IPS-18c (cell line): ENCODE results near the gene DYRK1A.
"Not testable (repeated sequence)": the region's sequence is repeated elsewhere in the genome, so short reads cannot be mapped to it uniquely, and the experiment has no call there.

Experiments
- H3K4me3 ChIP-seq: 2 replicates; pipeline ENCODE4 v1.7.0; 2013; ENCODE audit warnings: low read depth, mild to moderate bottlenecking, low read length, moderate library complexity; ENCODE audit not compliant: insufficient read depth
- H3K9me3 ChIP-seq: one replicate; pipeline ENCODE4 v1.6.1; 2013; ENCODE audit warnings: mild to moderate bottlenecking, low read length, moderate library complexity; ENCODE audit not compliant: control insufficient read depth, insufficient read depth

The DYRK1A gene

GRCh38 chr21:37366482-37367316, at the start of gene DYRK1A:
TSS of gene DYRK1A (plus strand) at chr21:37366773. CDS start at chr21:37420375, 53,602 bp downstream.
- H3K9me3 ChIP-seq, result no peaks in the 10 kb centered on the region

GRCh38 chr21:37319551-37319950, 47.0 kb upstream of the DYRK1A start:
- no peak overlapping the region for H3K4me3 ChIP-seq
- no peaks in the 10 kb centered on the region for H3K9me3 ChIP-seq

More at GRCh38 chr21:37366482-37367316, at the start of gene DYRK1A:
- peak within 1 kb of the TSS; percentile 75 for H3K4me3 ChIP-seq

GRCh38 chr21:37322084-37322483, 44.5 kb upstream of the DYRK1A start:
- Histone ChIP-seq H3K4me3 (no peak overlapping the region), H3K9me3 (no peaks in the 10 kb centered on the region)

GRCh38 chr21:37324558-37324957, 42.0 kb upstream of the DYRK1A start:
- Histone ChIP-seq H3K9me3 (no peaks in the 10 kb centered on the region), H3K4me3 (no peak overlapping the region)

- H3K4me3 ChIP-seq, H3K9me3 ChIP-seq: not testable (repeated sequence)
These were observed 38.4 kb upstream of the DYRK1A start for GRCh38 chr21:37328147-37328546.

GRCh38 chr21:37331411-37331810, 35.2 kb upstream of the DYRK1A start:
- Histone ChIP-seq H3K9me3 (no peaks in the 10 kb centered on the region), H3K4me3 (no peak overlapping the region)

- H3K9me3 ChIP-seq, result no peaks in the 10 kb centered on the region
- H3K4me3 ChIP-seq, result no peak overlapping the region
These were observed 31.5 kb upstream of the DYRK1A start for GRCh38 chr21:37335053-37335452.

- Histone ChIP-seq H3K9me3 (no peaks in the 10 kb centered on the region), H3K4me3 (no peak overlapping the region)
These were observed 29.4 kb upstream of the DYRK1A start for GRCh38 chr21:37337179-37337578.

GRCh38 chr21:37337831-37338230, 28.7 kb upstream of the DYRK1A start:
- H3K4me3 ChIP-seq, result no peak overlapping the region
- no peaks in the 10 kb centered on the region for H3K9me3 ChIP-seq

- H3K9me3 ChIP-seq, result no peaks in the 10 kb centered on the region
- H3K4me3 ChIP-seq, result no peak overlapping the region
These were observed 27.7 kb upstream of the DYRK1A start for GRCh38 chr21:37338671-37339551.

- Histone ChIP-seq H3K4me3 (no peak overlapping the region), H3K9me3 (no peaks in the 10 kb centered on the region)
These were observed 27.0 kb upstream of the DYRK1A start for GRCh38 chr21:37339552-37339939.

- Histone ChIP-seq H3K4me3 (no peak overlapping the region), H3K9me3 (no peaks in the 10 kb centered on the region)
These were observed 25.2 kb upstream of the DYRK1A start for GRCh38 chr21:37341254-37341960.

GRCh38 chr21:37342046-37342632, 24.4 kb upstream of the DYRK1A start:
- H3K9me3 ChIP-seq, result no peaks in the 10 kb centered on the region
- no peak overlapping the region for H3K4me3 ChIP-seq

- no peak overlapping the region for H3K4me3 ChIP-seq
- H3K9me3 ChIP-seq, result no peaks in the 10 kb centered on the region
These were observed 19.6 kb upstream of the DYRK1A start for GRCh38 chr21:37346841-37347430.

- no peaks in the 10 kb centered on the region for H3K9me3 ChIP-seq
- no peak overlapping the region for H3K4me3 ChIP-seq
These were observed 17.9 kb upstream of the DYRK1A start for GRCh38 chr21:37348664-37349063.

GRCh38 chr21:37350472-37350871, 16.1 kb upstream of the DYRK1A start:
- Histone ChIP-seq H3K4me3 (no peak overlapping the region), H3K9me3 (no peaks in the 10 kb centered on the region)

- Histone ChIP-seq H3K4me3 (no peak overlapping the region), H3K9me3 (no peaks in the 10 kb centered on the region)
These were observed 9.9 kb upstream of the DYRK1A start for GRCh38 chr21:37356706-37357105.
